SK-N-SH treated with all-trans-retinoic acid at 6 μM for 48 hours (cell line): ENCODE data around the gene UBE2Q2.

Source experiments
- ATAC-seq: fragments of 200-7000 bp; cut with Tn5 transposase; 3 replicates; pipeline ENCODE4 v1.9.1; 2020; ENCODE audit warnings: mild to moderate bottlenecking, moderate library complexity
- ARNTL ChIP-seq: fragments of 450-650 bp; formaldehyde crosslinking; IDR thresholded peaks from 2 replicates; pipeline ENCODE4 v1.5.0; 2020; ENCODE audit warnings: low read depth, mild to moderate bottlenecking, moderate library complexity, borderline replicate concordance
- BACH2 ChIP-seq: fragments of 250-450 bp; sonication (Bioruptor Pico); IDR thresholded peaks from 2 replicates; pipeline ENCODE4 v1.9.0; 2021; ENCODE audit warnings: mild to moderate bottlenecking, borderline replicate concordance
- CREB5 ChIP-seq: fragments of 250-450 bp; sonication (Bioruptor Pico); IDR thresholded peaks from 2 replicates; pipeline ENCODE4 v1.5.1; 2020; ENCODE audit warnings: low read depth, mild to moderate bottlenecking, moderate library complexity
- CSDC2 ChIP-seq: fragments of 250-450 bp; sonication (Bioruptor Pico); IDR thresholded peaks from 2 replicates; pipeline ENCODE4 v1.5.0; 2020; ENCODE audit warnings: mild to moderate bottlenecking, moderate library complexity
- CSRNP3 ChIP-seq: fragments of 250-450 bp; sonication (Bioruptor Pico); IDR thresholded peaks from 2 replicates; pipeline ENCODE4 v1.5.1; 2021; ENCODE audit warnings: mild to moderate bottlenecking, moderate library complexity
- ESRRG ChIP-seq: fragments of 250-450 bp; sonication (Bioruptor Pico); IDR thresholded peaks from 2 replicates; pipeline ENCODE4 v1.6.1; 2021; ENCODE audit warnings: mild to moderate bottlenecking
- ISL1 ChIP-seq: fragments of 250-450 bp; sonication (Bioruptor Pico); IDR thresholded peaks from 2 replicates; pipeline ENCODE4 v2.1.2; 2022; ENCODE audit warnings: mild to moderate bottlenecking, moderate library complexity
- OSR1 ChIP-seq: fragments of 250-450 bp; sonication (Bioruptor Pico); IDR thresholded peaks from 2 replicates; pipeline ENCODE4 v1.8.0; 2022; ENCODE audit warnings: moderate library complexity, mild to moderate bottlenecking, inconsistent platforms
- POU6F1 ChIP-seq: fragments of 250-450 bp; sonication (Bioruptor Pico); IDR thresholded peaks from 2 replicates; pipeline ENCODE4 v1.8.0; 2021; ENCODE audit warnings: low read depth, mild to moderate bottlenecking, moderate library complexity, borderline replicate concordance
- RARB ChIP-seq: fragments of 250-450 bp; sonication (Bioruptor Pico); IDR thresholded peaks from 2 replicates; pipeline ENCODE4 v1.8.0; 2021; ENCODE audit warnings: mild to moderate bottlenecking, moderate library complexity
- TOX ChIP-seq: fragments of 250-450 bp; sonication (Bioruptor Pico); IDR thresholded peaks from 2 replicates; pipeline ENCODE4 v1.8.0; 2021; ENCODE audit warnings: mild to moderate bottlenecking, moderate library complexity, borderline replicate concordance
- TSHZ2 ChIP-seq: fragments of 250-450 bp; sonication (Bioruptor Pico); IDR thresholded peaks from 2 replicates; pipeline ENCODE4 v1.5.0; 2020; ENCODE audit warnings: mild to moderate bottlenecking, moderate library complexity
- ZFP3 ChIP-seq: fragments of 250-450 bp; sonication (Bioruptor Pico); IDR thresholded peaks from 2 replicates; pipeline ENCODE4 v1.5.0; 2020; ENCODE audit warnings: mild to moderate bottlenecking, moderate library complexity
- ZFP30 ChIP-seq: fragments of 450-650 bp; formaldehyde crosslinking; IDR thresholded peaks from 2 replicates; pipeline ENCODE4 v1.5.0; 2022; ENCODE audit warnings: mild to moderate bottlenecking, moderate library complexity
- ZNF565 ChIP-seq: fragments of 450-650 bp; formaldehyde crosslinking; conservative IDR thresholded peaks from 2 replicates; pipeline ENCODE4 v1.5.0; 2020; ENCODE audit warnings: low read depth, mild to moderate bottlenecking, moderate library complexity
- ZNF70 ChIP-seq: fragments of 450-650 bp; formaldehyde crosslinking; IDR thresholded peaks from 2 replicates; pipeline ENCODE4 v1.5.0; 2020; ENCODE audit warnings: mild to moderate bottlenecking, moderate library complexity

The UBE2Q2 gene

GRCh38 chr15:75840659-75841058 is 2.6 kb upstream of the UBE2Q2 start:
- ATAC-seq: peak; percentile 24
- no peak for TF ChIP-seq CSRNP3 (CRISPR knock-in tag)
- no peak for TF ChIP-seq BACH2 (CRISPR knock-in tag)
- TF ChIP-seq ZFP30 (CRISPR knock-in tag): no peak
- no peak for TF ChIP-seq RARB (CRISPR knock-in tag)
- no peak for TF ChIP-seq ZFP3 (CRISPR knock-in tag)
- TF ChIP-seq OSR1: no peak
- no peak for TF ChIP-seq ISL1 (CRISPR knock-in tag)
- TF ChIP-seq TOX (CRISPR knock-in tag): no peak
- TF ChIP-seq CREB5 (CRISPR knock-in tag): no peak
- no peak for TF ChIP-seq TSHZ2 (CRISPR knock-in tag)
- TF ChIP-seq ZNF70 (CRISPR knock-in tag): no peak
- TF ChIP-seq POU6F1 (CRISPR knock-in tag): no peak
- no peak for TF ChIP-seq ESRRG (CRISPR knock-in tag)
- no peak for TF ChIP-seq ARNTL (CRISPR knock-in tag)
- TF ChIP-seq ZNF565 (CRISPR knock-in tag): no peak
- no peak for TF ChIP-seq CSDC2 (CRISPR knock-in tag)

GRCh38 chr15:75841626-75842025 is 1.6 kb upstream of the UBE2Q2 start:
- ATAC-seq: no peak
- TF ChIP-seq CSDC2 (CRISPR knock-in tag) (no peak), ZNF70 (CRISPR knock-in tag) (no peak), POU6F1 (CRISPR knock-in tag) (no peak), CREB5 (CRISPR knock-in tag) (no peak), RARB (CRISPR knock-in tag) (no peak), CSRNP3 (CRISPR knock-in tag) (no peak), BACH2 (CRISPR knock-in tag) (no peak), ARNTL (CRISPR knock-in tag) (no peak)
